GM23338 (cell line): ENCODE measurements around the gene USP21. TPM values are rescaled to one million over a fixed set of nuclear protein-coding genes. Genes with fewer than 3 reads are reported as not detected.

ENCODE experiments used
- ATAC-seq: fragments of 200-7000 bp; cut with Tn5 transposase; 3 replicates; pipeline ENCODE4 v1.9.1; 2020
- DNase-seq: peaks from one replicate; pipeline ENCODE4 v3.0.0-alpha.2; 2015; ENCODE audit warnings: low spot score
- H2AFZ ChIP-seq: fragments of 200-600 bp; sonication (generic); 2 replicates; pipeline ENCODE4 v1.8.0; 2016; ENCODE audit warnings: antibody characterized with exemption, mild to moderate bottlenecking, moderate library complexity
- H3F3A ChIP-seq: fragments of 200-600 bp; sonication (generic); replicated peaks from 2 replicates; pipeline ENCODE4 v1.8.0; 2017; ENCODE audit warnings: antibody characterized with exemption, mixed run types, low read depth
- H3K27ac ChIP-seq: fragments of 200-600 bp; sonication (generic); 2 replicates; pipeline ENCODE4 v1.6.1; 2016; ENCODE audit warnings: low read depth
- H3K27me3 ChIP-seq: fragments of 200-600 bp; sonication (generic); 2 replicates; pipeline ENCODE4 v1.8.0; 2016; ENCODE audit warnings: mild to moderate bottlenecking, mixed run types, moderate library complexity; ENCODE audit not compliant: insufficient read depth
- H3K36me3 ChIP-seq: fragments of 200-600 bp; sonication (generic); 2 replicates; pipeline ENCODE4 v1.8.0; 2016; ENCODE audit warnings: mild to moderate bottlenecking; ENCODE audit not compliant: insufficient read depth
- H3K4me1 ChIP-seq: fragments of 200-600 bp; sonication (generic); 2 replicates; pipeline ENCODE4 v1.8.0; 2016; ENCODE audit warnings: mild to moderate bottlenecking, moderate library complexity; ENCODE audit not compliant: insufficient read depth
- H3K4me2 ChIP-seq: fragments of 200-600 bp; sonication (generic); 2 replicates; pipeline ENCODE4 v1.7.1; 2017; ENCODE audit warnings: mixed run types
- H3K4me3 ChIP-seq: fragments of 200-600 bp; sonication (generic); 2 replicates; pipeline ENCODE4 v1.6.1; 2016; ENCODE audit warnings: mixed run types
- H3K79me2 ChIP-seq: fragments of 200-600 bp; sonication (generic); replicated peaks from 2 replicates; pipeline ENCODE4 v1.8.0; 2017; ENCODE audit warnings: mild to moderate bottlenecking; ENCODE audit not compliant: insufficient read depth
- H3K9me2 ChIP-seq: fragments of 200-600 bp; sonication (generic); 2 replicates; pipeline ENCODE4 v1.8.0; 2017; ENCODE audit not compliant: insufficient read depth
- H4K20me1 ChIP-seq: fragments of 200-600 bp; sonication (generic); replicated peaks from 2 replicates; pipeline ENCODE4 v1.8.0; 2017; ENCODE audit warnings: mild to moderate bottlenecking; ENCODE audit not compliant: insufficient read depth
- H3K27ac Mint-ChIP-seq: 2 replicates; pipeline ENCODE4 v1.8.0; 2020; ENCODE audit warnings: inconsistent platforms, mild to moderate bottlenecking, moderate library complexity, mixed read lengths
- H3K27me3 Mint-ChIP-seq: 3 replicates; pipeline ENCODE4 v1.8.0; 2022; ENCODE audit warnings: low read depth, mild to moderate bottlenecking, moderate library complexity, mixed read lengths, inconsistent platforms; ENCODE audit not compliant: insufficient read depth, poor library complexity
- H3K36me3 Mint-ChIP-seq: 3 replicates; pipeline ENCODE4 v1.8.0; 2021; ENCODE audit warnings: low read depth, mild to moderate bottlenecking, inconsistent platforms, moderate library complexity, mixed read lengths
- H3K4me1 Mint-ChIP-seq: 3 replicates; pipeline ENCODE4 v1.8.0; 2020; ENCODE audit warnings: mild to moderate bottlenecking, inconsistent platforms, mixed read lengths
- H3K4me3 Mint-ChIP-seq: 3 replicates; pipeline ENCODE4 v1.8.0; 2021; ENCODE audit warnings: moderate library complexity, mild to moderate bottlenecking, inconsistent platforms, mixed read lengths
- H3K9me3 Mint-ChIP-seq: 3 replicates; pipeline ENCODE4 v1.8.0; 2020; ENCODE audit warnings: moderate library complexity, mild to moderate bottlenecking, inconsistent platforms, mixed read lengths
- CREB1 ChIP-seq: fragments of 250-450 bp; sonication (Bioruptor Pico); IDR thresholded peaks from 2 replicates; pipeline ENCODE4 v1.5.0; 2020; ENCODE audit warnings: low read depth, mild to moderate bottlenecking, moderate library complexity
- CTCF ChIP-seq, 2 experiments: fragments of 200-600 bp in 1 of 2; sonication (generic) in 1 of 2; conservative IDR thresholded peaks; 2 replicates each; pipeline versions ENCODE4 v1.5.1 to v1.6.1; 2016 to 2017; ENCODE audit warnings: antibody characterized with exemption in 2 of 2, low read depth in 2 of 2, mild to moderate bottlenecking in 2 of 2, moderate library complexity in 1 of 2
- ETS1 ChIP-seq: IDR thresholded peaks from 2 replicates; pipeline ENCODE4 v1.6.1; 2016; ENCODE audit warnings: antibody characterized with exemption
- EZH2 ChIP-seq: fragments of 200-600 bp; sonication (generic); IDR thresholded peaks from one replicate; pipeline ENCODE4 v1.8.0; 2017; ENCODE audit warnings: antibody characterized with exemption, mild to moderate bottlenecking, low read depth; ENCODE audit not compliant: unreplicated experiment
- EZH2phosphoT487 ChIP-seq: fragments of 200-600 bp; sonication (generic); IDR thresholded peaks from one replicate; pipeline ENCODE4 v1.8.1; 2018; ENCODE audit warnings: antibody characterized with exemption; ENCODE audit not compliant: unreplicated experiment
- JUNB ChIP-seq: IDR thresholded peaks from one replicate; pipeline ENCODE4 v1.6.1; 2016; ENCODE audit warnings: antibody characterized with exemption; ENCODE audit not compliant: unreplicated experiment
- NANOG ChIP-seq: IDR thresholded peaks from 2 replicates; pipeline ENCODE4 v1.6.1; 2016; ENCODE audit warnings: antibody characterized with exemption, borderline replicate concordance
- POLR2AphosphoS5 ChIP-seq: IDR thresholded peaks from 2 replicates; pipeline ENCODE4 v1.6.1; 2016; ENCODE audit warnings: antibody characterized with exemption, low read depth
- REST ChIP-seq: IDR thresholded peaks from one replicate; pipeline ENCODE4 v1.6.1; 2018; ENCODE audit warnings: antibody characterized with exemption; ENCODE audit not compliant: unreplicated experiment
- STAT1 ChIP-seq: IDR thresholded peaks from one replicate; pipeline ENCODE4 v1.6.1; 2016; ENCODE audit warnings: antibody characterized with exemption; ENCODE audit not compliant: unreplicated experiment
- ZNF114 ChIP-seq: fragments of 250-450 bp; sonication (Bioruptor Pico); IDR thresholded peaks from 2 replicates; pipeline ENCODE4 v1.5.0; 2020; ENCODE audit warnings: mild to moderate bottlenecking, moderate library complexity
- ZNF331 ChIP-seq: fragments of 250-450 bp; sonication (Bioruptor Pico); IDR thresholded peaks from 2 replicates; pipeline ENCODE4 v1.5.0; 2020; ENCODE audit warnings: low read depth, mild to moderate bottlenecking, moderate library complexity
- ZNF462 ChIP-seq: fragments of 250-450 bp; sonication (Bioruptor Pico); IDR thresholded peaks from 2 replicates; pipeline ENCODE4 v1.5.0; 2020; ENCODE audit warnings: mild to moderate bottlenecking, moderate library complexity
- polyA plus RNA-seq: library from polyadenylated mRNA; unstranded; fragments of >200 nt; fragmentation: Nextera tagmentation; extraction: Ambion mirVana; gene quantifications from 2 replicates; pipeline ENCODE4 v1.2.1, GENCODE V29; 2016
- total RNA-seq: library from RNA; depleted of rRNA; stranded (reverse); fragments of >200 nt; shearing (Covaris generic); gene quantifications from 2 replicates; pipeline ENCODE4 v1.2.3, GENCODE V29; 2014

USP21 gene
- total and polyA plus RNA-seq, 2 experiments from 2014 or later: 17.9 to 25.6 TPM

GRCh38 chr1:161189036-161189435 lies 29.7 kb downstream of the USP21 start:
- Mint-ChIP-seq H3K27ac (no peak overlapping the region), H3K9me3 (no peaks in the 10 kb centered on the region), H3K4me3 (no peak overlapping the region), H3K4me1 (peaks cover 14% of the 10 kb centered on the region), H3K27me3 (peaks cover 5% of the 10 kb centered on the region), H3K36me3 (peaks cover 11% of the 10 kb centered on the region; the same call in 2 of the 3 replicates)
- H3F3A ChIP-seq: 0 out of 2 replicates have a peak, but pooled peaks cover 3% of the 10 kb centered on the region
- TF ChIP-seq EZH2phosphoT487 (no peak), CREB1 (CRISPR knock-in tag) (no peak), POLR2AphosphoS5 (no peak), EZH2 (no peak), REST (no peak), CTCF (conservative IDR thresholded peaks at IDR 0.05; ENCODE audit: low read depth in 2 of 2) (no peak), ZNF114 (CRISPR knock-in tag) (no peak), JUNB (no peak), STAT1 (no peak), ZNF462 (no peak), ETS1 (no peak), ZNF331 (no peak), NANOG (no peak)
- no peak overlapping the region for H3K4me3 ChIP-seq
- no peak overlapping the region for H3K27ac ChIP-seq
- H2AFZ ChIP-seq: no peak overlapping the region
- H3K36me3 ChIP-seq: no peaks in the 10 kb centered on the region
- no peaks in the 10 kb centered on the region for H3K79me2 ChIP-seq
- H3K4me1 ChIP-seq: peaks cover 2% of the 10 kb centered on the region; the same call in 1 of the 2 replicates
- no peaks in the 10 kb centered on the region for H4K20me1 ChIP-seq
- DNase-seq: no peak
- no peaks in the 10 kb centered on the region for H3K27me3 ChIP-seq
- no peak for ATAC-seq
- no peaks in the 10 kb centered on the region for H3K9me2 ChIP-seq
- no peak overlapping the region for H3K4me2 ChIP-seq
